ENCODE data around the gene SLC16A13. TPM values are rescaled to one million over a fixed set of nuclear protein-coding genes. Genes with fewer than 3 reads are reported as not detected.

Gene SLC16A13
- polyA plus RNA-seq, 1 experiment, result 2.8 TPM

DNA sequence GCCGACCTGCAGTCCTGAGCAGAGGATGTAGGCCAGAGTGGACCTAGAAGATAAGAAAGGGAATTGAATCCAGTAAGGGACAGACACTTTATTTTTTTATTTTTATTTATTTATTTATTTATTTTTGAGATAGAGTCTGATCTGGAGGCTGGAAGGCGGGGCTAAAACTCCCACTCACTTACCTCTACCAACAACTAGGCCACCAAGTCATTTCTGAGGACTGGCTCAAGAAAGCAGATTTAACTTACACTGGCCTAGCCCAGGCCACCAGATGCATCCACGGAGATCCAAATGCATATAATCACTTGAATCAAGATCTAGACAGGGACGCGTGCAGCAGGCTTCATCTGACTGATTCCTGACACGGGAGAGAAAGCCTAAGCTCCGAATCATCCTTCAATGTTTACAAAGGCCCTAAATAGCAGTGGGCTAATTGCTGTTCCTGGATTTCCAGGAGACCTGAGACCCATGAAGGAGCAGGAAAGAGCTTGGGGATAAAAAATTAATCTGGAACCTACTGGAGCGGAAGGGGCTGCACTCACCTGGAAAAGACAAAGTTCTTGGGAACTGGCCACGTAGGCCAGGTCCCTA lies 41.1 kb upstream of the SLC16A13 start:
- TF ChIP-seq, protein P1, sequence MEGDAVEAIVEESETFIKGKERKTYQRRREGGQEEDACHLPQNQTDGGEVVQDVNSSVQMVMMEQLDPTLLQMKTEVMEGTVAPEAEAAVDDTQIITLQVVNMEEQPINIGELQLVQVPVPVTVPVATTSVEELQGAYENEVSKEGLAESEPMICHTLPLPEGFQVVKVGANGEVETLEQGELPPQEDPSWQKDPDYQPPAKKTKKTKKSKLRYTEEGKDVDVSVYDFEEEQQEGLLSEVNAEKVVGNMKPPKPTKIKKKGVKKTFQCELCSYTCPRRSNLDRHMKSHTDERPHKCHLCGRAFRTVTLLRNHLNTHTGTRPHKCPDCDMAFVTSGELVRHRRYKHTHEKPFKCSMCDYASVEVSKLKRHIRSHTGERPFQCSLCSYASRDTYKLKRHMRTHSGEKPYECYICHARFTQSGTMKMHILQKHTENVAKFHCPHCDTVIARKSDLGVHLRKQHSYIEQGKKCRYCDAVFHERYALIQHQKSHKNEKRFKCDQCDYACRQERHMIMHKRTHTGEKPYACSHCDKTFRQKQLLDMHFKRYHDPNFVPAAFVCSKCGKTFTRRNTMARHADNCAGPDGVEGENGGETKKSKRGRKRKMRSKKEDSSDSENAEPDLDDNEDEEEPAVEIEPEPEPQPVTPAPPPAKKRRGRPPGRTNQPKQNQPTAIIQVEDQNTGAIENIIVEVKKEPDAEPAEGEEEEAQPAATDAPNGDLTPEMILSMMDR (IDR thresholded peaks at IDR 0.05; ENCODE audit: insufficient read depth, low read depth, low read length), result no peak
- H3K4me3 ChIP-seq (ENCODE audit: low read depth, low read length), result no peak overlapping the region
- H3K27me3 ChIP-seq (ENCODE audit: control insufficient read depth, insufficient read depth, low read length), result no peaks in the 10 kb centered on the region
- ChIA-PET POLR2A (no interaction called here), CTCF (interaction anchor here (2.5 to 4.4 kb wide), 2 partner anchors 9 to 84 kb away, joined by 7 to 26 read pairs; no protein-coding TSS in a partner anchor)
- peaks cover 11% of the 10 kb centered on the region; the same call in 1 of the 2 replicates for H3K36me3 ChIP-seq (ENCODE audit: control insufficient read depth, insufficient read depth, low read length)
- DNase-seq (ENCODE audit: low read depth), result no peak

DNA sequence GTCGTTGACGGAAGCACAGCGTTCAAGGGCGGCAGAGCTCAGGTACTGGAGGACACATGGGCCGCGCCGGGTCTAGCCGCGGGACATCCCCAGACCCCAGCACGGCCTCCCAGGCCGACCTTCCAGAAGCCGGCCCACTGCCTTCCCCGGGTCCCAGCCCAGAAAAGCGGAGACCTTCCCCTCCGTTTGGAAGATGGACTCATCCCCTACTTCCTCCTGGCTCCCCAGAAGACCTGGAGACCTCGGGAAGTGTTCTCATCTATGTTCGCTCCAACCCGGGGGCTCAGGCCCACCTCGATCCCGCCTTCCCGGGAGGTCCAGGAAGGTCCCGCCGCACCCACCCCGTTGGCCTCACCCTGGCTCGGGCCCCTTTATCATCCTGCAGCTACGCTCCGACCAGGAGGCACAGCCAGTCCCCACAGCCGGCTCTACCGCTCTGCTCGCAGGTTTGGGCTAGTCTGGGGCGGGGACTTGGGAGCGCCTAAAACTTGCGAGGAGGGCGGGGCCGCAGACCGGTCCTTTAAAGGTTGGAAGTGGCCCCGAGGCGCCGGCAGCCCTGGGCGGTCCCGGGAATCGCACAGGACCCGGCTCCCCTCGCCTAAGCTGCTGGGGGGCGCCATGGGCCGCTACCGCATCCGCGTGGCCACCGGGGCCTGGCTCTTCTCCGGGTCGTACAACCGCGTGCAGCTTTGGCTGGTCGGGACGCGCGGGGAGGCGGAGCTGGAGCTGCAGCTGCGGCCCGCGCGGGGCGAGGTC lies 40.1 kb upstream of the SLC16A13 start, which contains the start of gene ALOX12:
ALOX12 (plus strand) TSS at position 550 of the 756 bp plus-strand sequence; CDS start at position 619, 69 bp downstream.
- TF ChIP-seq, protein P1 (IDR thresholded peaks at IDR 0.05; ENCODE audit: insufficient read depth, low read depth, low read length), result no peak
- Histone ChIP-seq H3K36me3 (ENCODE audit: control insufficient read depth, insufficient read depth, low read length) (peaks cover 12% of the 10 kb centered on the region), H3K27me3 (ENCODE audit: control insufficient read depth, insufficient read depth, low read length) (no peaks in the 10 kb centered on the region), H3K4me3 (ENCODE audit: low read depth, low read length) (peak within 1 kb of the TSS; percentile 16)
- no peak for DNase-seq (ENCODE audit: low read depth)
- POLR2A ChIA-PET, result no interaction called here
- CTCF ChIA-PET, result interaction anchor here (0.8 to 4.4 kb wide), 6 partner anchors 8 to 330 kb away, joined by 3 to 26 read pairs (median 5); no protein-coding TSS in a partner anchor

DNA sequence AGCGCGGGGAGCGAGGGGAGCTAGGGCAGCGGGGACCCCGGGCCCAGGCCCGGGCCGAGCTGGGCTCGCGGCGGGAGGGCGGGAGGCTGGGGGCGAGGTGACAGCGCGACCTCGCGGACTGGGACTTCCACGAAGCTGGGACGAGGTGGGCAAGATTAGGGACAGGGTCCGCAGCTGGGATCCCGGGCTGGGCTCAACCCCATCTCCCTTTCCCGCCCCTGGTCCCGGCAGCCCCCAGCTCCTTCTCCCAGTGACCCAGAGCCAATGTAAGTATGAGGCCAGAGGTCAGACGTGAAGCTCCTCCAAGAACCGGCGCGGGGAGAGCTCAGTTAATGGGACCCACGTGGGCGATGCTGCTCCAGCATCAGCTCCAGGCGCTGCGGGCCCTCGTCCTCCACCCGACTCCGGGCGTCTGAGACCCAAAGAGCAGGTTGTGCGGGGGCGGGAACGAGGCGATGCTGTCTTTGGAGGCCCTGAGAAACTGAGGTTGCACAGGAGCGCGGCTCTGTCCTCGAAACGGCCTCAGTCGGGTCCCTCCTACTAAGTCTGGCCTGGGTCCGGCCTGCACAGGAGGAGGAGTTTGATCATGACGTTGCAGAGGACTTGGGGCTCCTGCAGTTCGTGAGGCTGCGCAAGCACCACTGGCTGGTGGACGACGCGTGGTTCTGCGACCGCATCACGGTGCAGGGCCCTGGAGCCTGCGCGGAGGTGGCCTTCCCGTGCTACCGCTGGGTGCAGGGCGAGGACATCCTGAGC lies 39.4 kb upstream of the SLC16A13 start:
- TF ChIP-seq, protein P1 (IDR thresholded peaks at IDR 0.05; ENCODE audit: insufficient read depth, low read depth, low read length), result no peak
- POLR2A ChIA-PET, result no interaction called here
- no peak overlapping the region; the same call in 1 of the 2 replicates for H3K4me3 ChIP-seq (ENCODE audit: low read depth, low read length)
- H3K27me3 ChIP-seq (ENCODE audit: control insufficient read depth, insufficient read depth, low read length), result no peaks in the 10 kb centered on the region
- CTCF ChIA-PET, result interaction anchor here (0.8 to 4.4 kb wide), 6 partner anchors 7 to 330 kb away, joined by 3 to 26 read pairs (median 5); no protein-coding TSS in a partner anchor
- peaks cover 12% of the 10 kb centered on the region for H3K36me3 ChIP-seq (ENCODE audit: control insufficient read depth, insufficient read depth, low read length)
- no peak for DNase-seq (ENCODE audit: low read depth)

DNA sequence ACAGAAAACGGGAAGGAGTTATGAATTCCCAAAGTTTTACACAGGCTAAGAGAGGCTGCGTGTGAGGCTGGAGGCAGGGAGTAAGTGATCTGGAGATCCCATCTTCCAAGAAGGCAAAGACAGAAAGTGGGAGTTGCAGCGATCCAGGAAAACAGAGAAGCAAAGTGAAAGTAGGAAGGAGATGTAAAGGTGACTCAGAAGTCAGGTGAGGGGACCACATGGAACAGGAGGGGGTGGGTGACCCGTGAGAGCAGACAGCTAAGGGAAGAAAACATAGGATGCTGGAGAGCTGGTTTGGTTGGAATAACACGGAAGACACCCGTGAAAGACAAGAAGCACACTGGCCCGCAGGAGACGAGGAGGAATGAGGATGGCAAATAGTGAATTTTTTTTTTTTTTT lies 38.6 kb upstream of the SLC16A13 start:
- Histone ChIP-seq H3K4me3 (ENCODE audit: low read depth, low read length) (no peak overlapping the region), H3K36me3 (ENCODE audit: control insufficient read depth, insufficient read depth, low read length) (peaks cover 13% of the 10 kb centered on the region), H3K27me3 (ENCODE audit: control insufficient read depth, insufficient read depth, low read length) (no peaks in the 10 kb centered on the region)
- TF ChIP-seq, protein P1 (IDR thresholded peaks at IDR 0.05; ENCODE audit: insufficient read depth, low read depth, low read length), result no peak
- CTCF ChIA-PET, result no interaction called here
- DNase-seq (ENCODE audit: low read depth), result no peak
- POLR2A ChIA-PET, result no interaction called here
